Keratinocyte (primary cell): ENCODE measurements around the gene TMED7. TPM values are rescaled to one million over a fixed set of nuclear protein-coding genes. Genes with fewer than 3 reads are reported as not detected.

Source experiments
- DNase-seq: peaks from one replicate; pipeline ENCODE4 v3.0.0-alpha.2; 2011; ENCODE audit warnings: low read depth, missing footprints, low spot score
- FAIRE-seq: peaks from 2 replicates; lab custom pipeline; 2011; peaks lifted over from hg19 to GRCh38; lab: Jason Lieb, UNC
- H2AFZ ChIP-seq: 2 replicates; pipeline ENCODE4 v1.6.0; 2012; ENCODE audit warnings: low read length, control low read depth, inconsistent platforms; ENCODE audit not compliant: control insufficient read depth
- H3K27ac ChIP-seq: 2 replicates; pipeline ENCODE4 v1.5.1; 2011; ENCODE audit warnings: low read length; ENCODE audit not compliant: control insufficient read depth, insufficient read depth
- H3K27me3 ChIP-seq: 3 replicates; pipeline ENCODE4 v1.6.0; 2011; ENCODE audit warnings: low read length; ENCODE audit not compliant: control insufficient read depth, insufficient read depth; ENCODE audit errors: extremely low read depth
- H3K36me3 ChIP-seq, 2 experiments: 2 replicates in 1 of 2; 3 replicates in 1 of 2; pipeline ENCODE4 v1.5.1; 2011; ENCODE audit warnings: low read length in 2 of 2, mild to moderate bottlenecking in 1 of 2; ENCODE audit not compliant: control insufficient read depth in 2 of 2, insufficient read depth in 2 of 2; ENCODE audit errors: extremely low read depth in 1 of 2
- H3K4me1 ChIP-seq: 3 replicates; pipeline ENCODE4 v1.5.1; 2011; ENCODE audit warnings: low read length; ENCODE audit not compliant: control insufficient read depth, insufficient read depth; ENCODE audit errors: extremely low read depth
- H3K4me2 ChIP-seq: 3 replicates; pipeline ENCODE4 v1.6.0; 2011; ENCODE audit warnings: low read depth, low read length; ENCODE audit not compliant: control insufficient read depth, insufficient read depth; ENCODE audit errors: extremely low read depth
- H3K4me3 ChIP-seq, 3 experiments: fragments of 200-600 bp in 1 of 3; sonication (generic) in 1 of 3; 2 replicates in 2 of 3; 3 replicates in 1 of 3; pipeline ENCODE4 v1.5.1; 2011 to 2016; ENCODE audit warnings: low read length in 3 of 3, mild to moderate bottlenecking in 3 of 3, control low read depth in 2 of 3, inconsistent platforms in 1 of 3, low read depth in 1 of 3, mixed read lengths in 1 of 3, mixed run types in 1 of 3, moderate library complexity in 1 of 3; ENCODE audit not compliant: control insufficient read depth in 2 of 3, insufficient read depth in 2 of 3; ENCODE audit errors: extremely low read depth in 1 of 3
- H3K79me2 ChIP-seq: 2 replicates; pipeline ENCODE4 v1.6.0; 2012; ENCODE audit warnings: low read length; ENCODE audit not compliant: control insufficient read depth, insufficient read depth
- H3K9ac ChIP-seq: 3 replicates; pipeline ENCODE4 v1.6.0; 2011; ENCODE audit warnings: low read length; ENCODE audit not compliant: control insufficient read depth, insufficient read depth; ENCODE audit errors: extremely low read depth
- H3K9me1 ChIP-seq: 3 replicates; pipeline ENCODE4 v1.6.0; 2011; ENCODE audit warnings: low read length; ENCODE audit not compliant: control insufficient read depth, insufficient read depth; ENCODE audit errors: extremely low read depth
- H3K9me3 ChIP-seq: 2 replicates; pipeline ENCODE4 v1.5.1; 2012; ENCODE audit warnings: low read depth, low read length; ENCODE audit not compliant: control insufficient read depth
- H4K20me1 ChIP-seq: 3 replicates; pipeline ENCODE4 v1.6.0; 2011; ENCODE audit warnings: low read length; ENCODE audit not compliant: control insufficient read depth, insufficient read depth; ENCODE audit errors: extremely low read depth
- EZH2 ChIP-seq: IDR thresholded peaks from one replicate; pipeline ENCODE4 v1.6.1; 2012; ENCODE audit warnings: inconsistent platforms, mild to moderate bottlenecking, low read length, moderate library complexity
- dilution Hi-C: fragments of 300-500 bp; cut with MboI; formaldehyde crosslinking; loops from one replicate; pipeline ENCODE4 v1.7.0; 2020; ENCODE audit warnings: low sequenced_read_pairs; ENCODE audit not compliant: extremely low pct_ligation_motif_present
- polyA plus RNA-seq, 5 experiments: library from polyadenylated mRNA; depleted of rRNA in 3 of 5; stranded (reverse) in 3 of 5; stranded (forward) in 1 of 5; unstranded in 1 of 5; fragments of >200 nt; gene quantifications; 1 replicate in 1 of 5; 2 replicates in 3 of 5; 3 replicates in 1 of 5; pipeline versions ENCODE4 v1.2.1 to v1.2.3, GENCODE V29; 2011 to 2012; ENCODE audit warnings: missing spikeins in 2 of 5, low read depth in 1 of 5, low replicate concordance in 1 of 5
- TF ChIP-seq, protein P1 (sequence below), 3 experiments: IDR thresholded peaks in 1 of 3; conservative IDR thresholded peaks in 1 of 3; optimal IDR thresholded peaks in 1 of 3; 2 replicates in 2 of 3; 3 replicates in 1 of 3; pipeline versions ENCODE3 to v1.5.1; 2011; ENCODE audit warnings: low read length in 3 of 3, mild to moderate bottlenecking in 3 of 3, moderate library complexity in 2 of 3, control low read depth in 1 of 3, inconsistent platforms in 1 of 3; ENCODE audit not compliant: insufficient read depth in 2 of 3; ENCODE audit errors: extremely low read depth in 1 of 3

TMED7 gene
- polyA plus RNA-seq, 1 donor (not counting 4 experiments of a cell fraction or from before 2014, with no cell fraction given), result 77.9 TPM

DNA sequence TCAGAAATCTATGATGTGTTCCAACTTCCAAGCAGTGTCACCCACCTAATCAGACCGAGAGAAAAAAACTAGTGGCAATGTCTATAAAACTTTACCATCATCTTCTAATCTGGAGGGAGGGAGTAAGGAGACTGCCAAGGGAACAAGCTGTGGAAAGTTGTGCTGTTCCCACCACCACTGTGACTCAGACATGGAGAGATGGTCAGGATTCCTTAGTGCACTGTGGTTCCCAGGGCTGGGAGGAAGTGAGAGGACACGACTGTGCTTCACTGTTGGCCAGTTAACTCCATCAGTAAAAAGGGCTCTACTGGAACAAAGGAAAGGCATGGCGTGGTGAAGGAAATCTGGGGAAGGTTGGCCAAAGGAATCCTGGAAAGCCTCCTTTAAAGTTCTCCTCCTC, 42.4 kb downstream of the TMED7 start:
- TF ChIP-seq EZH2, result no peak
- TF ChIP-seq, protein P1, sequence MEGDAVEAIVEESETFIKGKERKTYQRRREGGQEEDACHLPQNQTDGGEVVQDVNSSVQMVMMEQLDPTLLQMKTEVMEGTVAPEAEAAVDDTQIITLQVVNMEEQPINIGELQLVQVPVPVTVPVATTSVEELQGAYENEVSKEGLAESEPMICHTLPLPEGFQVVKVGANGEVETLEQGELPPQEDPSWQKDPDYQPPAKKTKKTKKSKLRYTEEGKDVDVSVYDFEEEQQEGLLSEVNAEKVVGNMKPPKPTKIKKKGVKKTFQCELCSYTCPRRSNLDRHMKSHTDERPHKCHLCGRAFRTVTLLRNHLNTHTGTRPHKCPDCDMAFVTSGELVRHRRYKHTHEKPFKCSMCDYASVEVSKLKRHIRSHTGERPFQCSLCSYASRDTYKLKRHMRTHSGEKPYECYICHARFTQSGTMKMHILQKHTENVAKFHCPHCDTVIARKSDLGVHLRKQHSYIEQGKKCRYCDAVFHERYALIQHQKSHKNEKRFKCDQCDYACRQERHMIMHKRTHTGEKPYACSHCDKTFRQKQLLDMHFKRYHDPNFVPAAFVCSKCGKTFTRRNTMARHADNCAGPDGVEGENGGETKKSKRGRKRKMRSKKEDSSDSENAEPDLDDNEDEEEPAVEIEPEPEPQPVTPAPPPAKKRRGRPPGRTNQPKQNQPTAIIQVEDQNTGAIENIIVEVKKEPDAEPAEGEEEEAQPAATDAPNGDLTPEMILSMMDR (optimal IDR thresholded peaks at IDR 0.05 in 1 of 3, IDR thresholded peaks at IDR 0.05 in 1 of 3, conservative IDR thresholded peaks at IDR 0.05 in 1 of 3; ENCODE audit: extremely low read depth in 1 of 3, insufficient read depth in 2 of 3, low read length in 3 of 3), result no peak
- no peak overlapping the region for H3K4me3 ChIP-seq
- no peak overlapping the region for H3K27ac ChIP-seq
- H3K4me1 ChIP-seq, result peaks cover 18% of the 10 kb centered on the region
- H3K9ac ChIP-seq, result no peak overlapping the region
- no peak for DNase-seq
- H3K27me3 ChIP-seq, result no peaks in the 10 kb centered on the region
- no peaks in the 10 kb centered on the region for H3K9me3 ChIP-seq
- H3K79me2 ChIP-seq, result no peaks in the 10 kb centered on the region
- no peak overlapping the region for H2AFZ ChIP-seq
- dilution Hi-C loops, result no loop called here
- H3K4me2 ChIP-seq, result no peak overlapping the region
- no peak for FAIRE-seq
- H3K9me1 ChIP-seq, result no peaks in the 10 kb centered on the region
- no peaks in the 10 kb centered on the region for H3K36me3 ChIP-seq
- H4K20me1 ChIP-seq, result no peaks in the 10 kb centered on the region

DNA sequence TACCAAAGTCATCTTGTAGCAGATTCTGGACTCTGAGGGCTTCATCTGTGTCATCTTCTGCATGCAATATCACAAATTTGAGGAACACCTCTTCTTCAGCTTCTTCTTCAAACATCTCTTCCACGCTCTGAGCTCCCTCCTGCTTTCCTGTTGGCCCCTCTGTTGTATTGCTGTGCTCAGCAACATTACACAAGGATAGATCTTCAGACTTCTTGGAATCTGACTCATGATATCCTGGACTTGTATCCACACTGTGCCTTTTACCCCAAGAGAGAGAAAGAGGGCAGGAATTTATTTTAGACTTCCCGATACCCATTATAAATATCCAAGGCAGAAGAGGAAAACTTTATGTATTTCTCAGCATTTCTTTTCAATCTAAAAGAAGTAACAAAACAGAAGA, 44.9 kb downstream of the TMED7 start:
- H3K79me2 ChIP-seq, result no peaks in the 10 kb centered on the region
- dilution Hi-C loops, result no loop called here
- FAIRE-seq, result no peak

More for the DNA sequence above, 44.9 kb downstream of the TMED7 start:
- Histone ChIP-seq H3K9ac (no peak overlapping the region), H3K4me1 (peaks cover 22% of the 10 kb centered on the region), H3K9me1 (no peaks in the 10 kb centered on the region), H3K4me2 (no peak overlapping the region), H3K27me3 (no peaks in the 10 kb centered on the region), H4K20me1 (no peaks in the 10 kb centered on the region), H3K9me3 (no peaks in the 10 kb centered on the region), H2AFZ (no peak overlapping the region), H3K36me3 (no peaks in the 10 kb centered on the region), H3K4me3 (no peak overlapping the region), H3K27ac (no peak overlapping the region)
- DNase-seq, result no peak
- TF ChIP-seq EZH2, result no peak
- TF ChIP-seq, protein P1 (optimal IDR thresholded peaks at IDR 0.05 in 1 of 3, IDR thresholded peaks at IDR 0.05 in 1 of 3, conservative IDR thresholded peaks at IDR 0.05 in 1 of 3; ENCODE audit: extremely low read depth in 1 of 3, insufficient read depth in 2 of 3, low read length in 3 of 3), result no peak
